CD4-positive, alpha-beta T cell treated with Interleukin-17A for 4 hours (primary cell): ENCODE results near the gene MBD3.
"Not testable (repeated sequence)": the region's sequence is repeated elsewhere in the genome, so short reads cannot be mapped to it uniquely, and the experiment has no call there.

Experiments used
- DNase-seq: peaks from one replicate; pipeline ENCODE4 v3.0.0-alpha.2; 2020; ENCODE audit warnings: mixed read lengths

The MBD3 gene

DNA sequence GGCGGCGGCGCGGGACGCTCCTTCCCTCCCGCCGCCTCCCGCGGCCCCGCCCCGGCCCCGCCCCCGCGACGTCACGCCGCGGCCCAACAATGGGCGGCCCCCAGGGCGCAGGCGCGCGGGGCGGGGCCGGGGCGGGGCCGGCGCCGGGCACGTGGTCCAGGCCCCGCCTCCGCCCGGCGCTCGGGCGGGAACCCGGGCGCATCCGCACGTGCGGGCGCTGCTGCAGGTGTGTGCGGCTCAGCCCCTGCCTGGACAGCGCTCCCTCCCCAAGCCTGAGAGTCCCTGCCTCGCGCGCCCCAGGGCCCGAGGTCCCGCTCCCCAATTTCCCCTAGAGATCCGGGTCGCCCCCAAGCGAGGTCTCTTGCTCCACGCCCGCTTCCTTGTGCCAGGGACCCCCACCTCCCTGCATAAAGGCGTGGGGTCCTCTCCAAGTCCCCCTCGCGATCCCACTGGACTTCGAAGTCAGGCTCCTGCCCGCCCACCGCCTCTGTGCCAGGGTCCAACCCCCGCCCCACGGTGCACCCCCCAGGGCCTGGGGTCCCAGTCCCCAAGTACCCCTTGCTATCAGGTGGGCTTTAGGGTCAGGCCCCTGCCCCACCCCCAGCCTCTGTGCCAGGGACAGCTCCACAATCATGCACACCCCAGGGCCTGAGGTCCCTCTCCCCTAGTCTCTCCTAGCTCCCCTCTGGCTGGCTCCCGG is 24.2 kb downstream of the MBD3 start, which contains the start of gene MEX3D:
Gene MEX3D (minus strand): TSS at position 6 of the 700 bp plus-strand sequence. CDS start 267 bp downstream, outside the sequence.
- DNase-seq: peak; percentile 91

DNA sequence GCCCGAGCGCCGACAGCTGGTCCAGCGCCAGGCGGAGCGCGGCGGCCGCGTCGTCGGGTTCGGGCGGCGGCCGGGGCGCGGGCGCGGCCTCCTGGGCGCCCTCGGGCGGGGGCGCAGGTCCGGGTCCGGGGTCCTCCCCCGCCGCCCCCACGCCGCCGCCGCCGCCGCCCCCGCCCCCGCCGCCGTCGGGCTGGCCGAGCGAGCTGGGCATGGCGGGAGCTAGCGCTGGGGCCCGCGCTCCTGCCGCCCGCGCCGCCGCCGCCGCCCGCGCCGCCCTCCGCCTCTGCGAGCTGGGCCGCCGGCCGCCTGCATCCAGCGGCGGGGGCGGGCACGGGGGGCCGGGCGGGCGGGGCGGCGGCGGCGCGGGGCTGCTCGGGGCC is 24.8 kb downstream of the MBD3 start:
- DNase-seq: no peak

GRCh38 chr19:1567116-1567847 is 25.4 kb downstream of the MBD3 start:
- DNase-seq: peak; percentile 16

GRCh38 chr19:1566392-1567115 is 26.1 kb downstream of the MBD3 start:
- no peak for DNase-seq

DNA sequence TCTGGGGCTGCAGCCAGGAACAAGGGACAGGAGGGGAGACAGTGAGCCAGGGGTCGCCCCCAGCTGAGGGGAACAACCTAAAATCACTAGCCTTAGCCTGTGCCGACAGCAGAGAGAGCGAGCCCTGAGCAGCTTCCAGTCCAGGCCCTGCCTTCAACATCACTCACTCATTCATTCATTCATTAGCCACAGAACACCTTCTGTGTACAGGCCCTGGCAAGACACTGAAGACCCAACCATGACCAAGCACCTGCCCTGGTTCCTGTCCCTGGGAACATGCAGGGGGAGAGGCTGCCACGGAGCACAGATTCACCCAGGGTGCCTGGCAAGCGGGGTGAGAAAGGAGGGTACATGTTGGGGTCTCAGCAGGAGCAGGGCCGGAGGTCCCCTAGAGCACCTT is 29.4 kb downstream of the MBD3 start:
- no peak for DNase-seq

- no peak for DNase-seq
Measured at GRCh38 chr19:1561236-1561842, 31.3 kb downstream of the MBD3 start.

GRCh38 chr19:1560286-1560882 is 32.3 kb downstream of the MBD3 start:
- no peak for DNase-seq

DNA sequence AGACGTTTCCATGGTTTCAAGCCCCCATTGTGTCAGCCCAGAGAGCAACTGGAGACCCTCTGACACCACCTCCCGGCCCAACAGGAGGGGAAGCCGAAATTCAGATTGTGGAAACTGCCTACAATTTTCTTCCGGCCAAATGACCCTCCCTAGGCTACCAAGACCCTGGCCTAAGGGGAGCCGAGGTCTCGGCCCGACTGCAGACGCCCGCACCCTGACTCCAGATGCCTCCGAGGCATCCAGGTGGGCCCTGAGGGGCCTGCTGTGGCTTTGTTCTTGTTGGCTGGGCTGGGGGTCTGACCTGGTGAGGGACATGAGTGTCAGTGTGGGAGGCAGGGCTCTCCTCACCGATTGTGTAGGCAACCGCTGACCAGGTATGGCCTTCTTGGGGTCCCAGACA is 34.1 kb downstream of the MBD3 start:
- no peak for DNase-seq

DNA sequence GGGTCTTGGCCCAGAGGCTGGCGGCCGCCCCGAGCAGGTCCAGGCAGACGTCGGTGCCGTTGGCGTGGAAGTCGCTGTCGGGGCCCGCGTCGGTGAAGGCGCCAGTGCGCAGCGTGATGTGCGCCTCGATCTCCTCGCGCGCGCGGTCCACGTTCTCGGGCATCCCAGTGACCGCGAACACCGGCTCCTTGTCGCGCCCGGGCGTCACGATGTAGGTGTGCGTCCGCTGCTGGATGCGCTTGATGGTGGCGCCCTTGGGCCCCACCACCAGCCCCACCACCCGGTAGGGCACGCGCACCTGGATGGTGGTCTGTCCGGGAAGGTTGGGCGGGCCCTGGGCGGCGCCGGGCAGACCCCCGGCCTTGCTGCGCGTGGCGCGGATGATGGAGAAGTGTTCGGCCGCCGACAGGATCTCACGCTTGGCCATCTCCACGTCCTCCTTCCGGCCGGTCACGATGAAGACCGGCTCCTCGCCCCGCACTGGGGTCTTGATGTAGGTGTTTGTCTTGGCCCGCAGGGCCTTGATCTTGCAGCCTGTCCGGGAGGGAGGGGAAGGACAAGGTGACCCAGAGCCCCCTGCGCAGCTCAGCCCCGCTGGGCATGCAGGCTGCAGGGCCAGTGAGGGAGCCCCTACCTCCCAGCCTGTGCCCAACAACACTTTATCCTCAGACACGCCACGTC is 36.1 kb downstream of the MBD3 start:
- no peak for DNase-seq

GRCh38 chr19:1555487-1556389 is 36.9 kb downstream of the MBD3 start:
- no peak for DNase-seq

- DNase-seq: no peak
Measured at GRCh38 chr19:1554968-1555367, 37.7 kb downstream of the MBD3 start.

- DNase-seq: no peak
Measured at GRCh38 chr19:1553415-1553814, 39.2 kb downstream of the MBD3 start.

DNA sequence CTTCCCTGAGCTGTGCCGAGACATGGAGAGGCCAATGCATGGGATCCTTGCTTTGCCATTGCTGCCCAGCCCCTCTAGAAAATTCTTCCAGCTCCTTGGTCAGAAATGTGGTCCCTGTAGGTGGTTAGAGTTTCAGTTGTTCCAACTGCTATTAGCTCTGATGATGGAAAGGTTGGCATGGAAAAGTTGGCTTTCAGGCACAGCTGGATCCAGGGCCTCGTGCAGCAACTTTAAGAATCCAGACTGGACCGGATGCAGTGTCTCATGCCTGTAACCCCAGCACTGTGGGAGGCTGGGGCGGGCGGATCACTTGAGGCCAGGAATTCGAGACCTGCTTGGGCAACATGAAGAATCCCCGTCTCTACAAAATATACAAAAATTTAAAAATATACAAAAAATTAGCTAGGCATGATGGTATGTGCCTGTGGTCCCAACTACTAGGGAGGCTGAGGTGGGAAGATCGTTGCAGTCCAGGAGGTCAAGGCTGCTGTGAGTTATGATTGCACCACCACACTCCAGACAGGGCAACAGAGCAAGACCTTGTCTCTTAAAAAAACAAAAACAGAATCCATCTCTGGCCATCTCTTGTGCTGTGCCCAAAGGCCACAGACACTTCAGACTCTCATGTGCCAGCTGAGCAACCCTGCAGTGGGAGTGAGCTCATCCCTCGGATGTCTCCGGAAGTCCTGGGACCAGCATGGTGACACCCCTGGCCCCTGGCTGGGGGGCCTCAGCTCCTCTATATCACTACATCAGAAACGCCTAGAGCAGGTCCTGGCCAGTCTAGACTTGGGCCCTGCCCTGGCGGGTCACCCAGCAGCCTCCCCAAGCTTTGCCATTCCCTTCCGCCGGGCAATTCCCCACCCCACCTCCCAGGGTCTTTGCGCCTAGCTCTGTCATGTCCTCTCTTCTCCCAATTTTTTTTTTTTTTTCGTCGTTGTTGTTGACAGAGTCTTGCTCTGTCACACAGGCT is 41.3 kb downstream of the MBD3 start:
- no peak for DNase-seq

- DNase-seq: no peak
Measured at GRCh38 chr19:1549332-1549945, 43.2 kb downstream of the MBD3 start.

DNA sequence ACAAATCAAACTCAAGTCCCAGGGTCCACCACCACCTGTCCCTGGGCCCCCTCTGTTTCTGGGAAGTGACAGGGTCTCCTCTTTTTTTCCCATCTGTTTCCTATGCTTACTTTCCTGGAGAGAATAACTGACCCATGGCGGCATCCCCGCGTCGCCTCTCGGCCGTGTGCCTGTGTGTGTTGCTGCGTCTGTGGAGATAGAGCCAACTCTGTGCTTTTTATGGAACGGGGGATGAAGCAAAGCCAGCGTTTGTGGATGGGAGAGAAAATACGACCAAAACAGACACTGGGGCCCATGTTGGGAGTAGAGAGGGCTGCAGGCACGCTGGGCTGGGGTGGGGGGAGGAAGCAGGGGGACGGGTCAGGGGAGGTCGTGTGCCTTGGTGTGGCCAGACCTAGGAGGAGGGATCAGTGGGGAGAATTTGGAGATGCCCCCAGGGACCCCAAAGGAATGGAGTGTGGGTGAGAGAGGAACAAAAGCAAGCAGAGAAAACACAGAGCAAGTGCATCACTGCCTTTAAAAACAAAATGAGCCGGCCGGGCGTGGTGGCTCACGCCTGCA is 52.2 kb downstream of the MBD3 start:
- no peak for DNase-seq

DNA sequence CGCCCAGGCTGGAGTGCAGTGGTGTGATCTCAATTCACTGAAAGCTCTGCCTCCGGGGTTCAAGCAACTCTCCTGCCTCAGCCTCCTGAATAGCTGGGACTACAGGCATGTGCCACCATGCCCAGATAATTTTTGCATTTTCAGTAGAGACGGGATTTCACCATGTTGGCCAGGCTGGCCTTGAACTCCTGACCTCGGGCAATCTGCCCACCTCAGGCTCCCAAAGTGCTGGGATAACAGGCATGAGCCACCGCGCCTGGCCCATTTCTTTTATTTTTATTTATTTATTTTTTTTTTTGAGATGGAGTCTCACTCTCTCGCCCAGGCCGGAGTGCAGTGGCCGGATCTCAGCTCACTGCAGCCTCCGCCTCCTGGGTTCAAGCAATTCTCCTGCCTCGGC is 52.9 kb downstream of the MBD3 start:
- not testable (repeated sequence) for DNase-seq

GRCh38 chr19:1538978-1539377 is 53.7 kb downstream of the MBD3 start:
- no peak for DNase-seq

DNA sequence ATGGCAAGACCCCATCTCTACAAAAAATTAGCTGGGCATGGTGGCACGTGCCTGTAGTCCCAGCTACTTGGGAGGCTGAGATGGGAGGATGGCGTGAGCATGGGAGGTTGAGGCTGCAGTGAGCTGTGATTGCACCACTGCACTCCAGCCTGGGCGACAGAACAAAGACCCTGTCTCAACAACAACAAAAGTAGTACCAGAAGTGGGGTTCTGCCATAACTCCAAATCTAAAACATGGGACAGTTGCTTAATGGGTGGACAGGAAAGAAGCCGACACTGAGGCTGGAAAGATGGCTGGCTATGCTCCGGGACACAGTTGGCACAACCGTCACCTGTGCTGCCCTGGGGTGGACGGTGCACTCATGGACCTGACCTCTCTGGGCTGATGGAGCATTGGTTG is 57.0 kb downstream of the MBD3 start:
- DNase-seq: not testable (repeated sequence)

GRCh38 chr19:1534972-1535371 is 57.7 kb downstream of the MBD3 start:
- DNase-seq: no peak
